Stimulated activated CD4-positive, alpha-beta T cell treated with anti-CD3 and anti-CD28 coated beads, Interleukin-15, amount 100 ng/mL, for 1 hour (primary cell): ENCODE data around the gene MRPS25.

Source experiments
- DNase-seq, 2 donors: peaks; one replicate each; pipeline ENCODE4 v3.0.0-alpha.2; 2020; ENCODE audit warnings: low read depth in 1 of 2, low spot score in 1 of 2

Gene MRPS25

DNA sequence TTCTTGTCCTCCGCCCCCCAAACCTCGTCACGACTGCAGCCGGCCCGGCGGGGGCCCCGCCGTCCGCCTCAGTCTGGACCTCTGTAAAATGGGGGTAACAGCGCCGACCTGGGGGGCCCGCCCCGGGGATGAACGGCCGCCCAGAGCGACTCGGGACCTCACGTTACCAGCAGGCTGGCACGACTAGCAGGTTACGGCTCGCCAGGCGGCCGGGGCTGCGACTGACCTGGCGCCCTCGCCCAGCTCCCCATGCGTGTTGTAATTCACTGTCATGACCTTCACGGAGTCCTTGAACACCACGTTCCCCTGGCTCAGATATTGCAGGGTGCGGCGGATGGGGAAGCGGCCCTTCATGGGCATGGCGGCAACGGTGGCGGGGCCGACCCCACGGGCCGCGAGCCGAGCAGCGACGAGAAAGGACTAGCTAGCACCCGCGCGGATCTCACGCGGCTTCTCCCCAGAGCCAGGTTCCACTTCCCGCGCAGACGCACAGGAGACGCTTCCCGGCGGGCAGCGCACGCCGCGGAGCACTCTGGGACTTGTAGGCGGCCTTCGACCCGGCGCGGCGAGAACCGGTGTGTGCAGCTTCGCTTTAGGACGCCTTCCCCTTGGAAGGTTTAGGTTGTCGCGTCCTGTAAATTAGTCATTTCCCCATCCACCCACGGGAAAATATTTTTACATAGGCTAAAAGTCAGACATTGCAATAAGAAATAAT is at the start of gene MRPS25:
Gene MRPS25 (minus strand): TSS at position 481 of the 715 bp plus-strand sequence. CDS start 121 bp downstream, at position 360.
- peak; percentile 80 for DNase-seq

GRCh38 chr3:15113884-15114283 is 48.8 kb upstream of the MRPS25 start:
- no peak for DNase-seq

DNA sequence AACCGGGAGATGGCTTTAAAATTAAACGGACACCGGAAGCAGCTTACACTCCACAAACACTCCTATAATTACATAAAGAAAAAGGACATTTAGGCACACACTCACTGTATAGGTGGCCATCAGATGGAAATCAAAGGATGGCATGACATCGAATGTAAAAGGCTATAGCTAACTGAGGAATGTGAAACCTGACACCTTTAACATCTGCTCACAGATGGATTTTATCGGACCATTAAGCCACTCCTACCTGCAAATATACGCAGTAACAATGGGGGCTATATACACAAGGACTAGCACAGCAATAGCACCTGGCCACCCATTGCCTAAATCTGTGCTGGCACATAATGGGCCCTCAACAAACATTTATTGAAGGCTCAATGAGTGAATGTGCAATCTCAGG is 48.4 kb upstream of the MRPS25 start:
- no peak for DNase-seq

GRCh38 chr3:15112011-15112410 is 46.9 kb upstream of the MRPS25 start:
- DNase-seq = no peak

DNA sequence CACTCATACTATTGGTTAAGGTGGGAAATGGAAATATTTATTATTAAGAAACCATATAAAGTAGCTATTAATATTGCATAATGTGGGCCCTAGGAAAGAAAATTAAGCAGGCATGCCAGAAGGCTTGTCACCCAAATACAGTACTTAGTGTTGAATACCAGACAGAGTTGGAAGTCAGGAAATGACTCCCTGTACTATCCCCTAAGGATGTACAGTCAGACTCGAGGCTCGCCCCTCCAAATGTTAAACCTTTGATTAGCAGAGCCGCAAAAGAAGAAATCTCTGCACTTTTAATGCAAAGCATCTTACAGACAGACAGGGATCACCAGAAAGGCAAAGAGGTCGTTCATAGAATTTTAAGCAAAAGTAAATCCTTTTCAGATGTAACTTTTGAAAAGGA is 45.1 kb upstream of the MRPS25 start:
- no peak for DNase-seq

DNA sequence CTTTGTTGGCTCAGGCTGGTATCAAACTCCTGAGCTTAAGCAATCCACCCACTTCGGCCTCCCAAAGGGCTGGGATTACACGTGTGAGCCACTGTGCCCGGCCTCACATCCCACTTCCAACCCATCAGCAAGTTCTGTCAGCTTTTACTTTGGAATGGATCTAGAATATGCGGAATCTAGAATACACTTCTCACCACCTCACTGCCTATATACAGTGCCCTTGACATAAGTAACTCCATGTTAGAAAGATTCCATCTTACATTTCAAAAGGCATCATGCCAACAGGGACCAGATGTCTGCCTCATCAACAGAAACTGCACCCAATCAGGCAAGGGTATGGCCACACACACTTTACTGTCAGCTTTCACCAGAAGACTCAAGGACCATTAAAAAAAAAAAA is 43.8 kb upstream of the MRPS25 start:
- no peak for DNase-seq

- peak; percentile 49 to 63 for DNase-seq
These were observed 43.0 kb upstream of the MRPS25 start for GRCh38 chr3:15108082-15108545.

DNA sequence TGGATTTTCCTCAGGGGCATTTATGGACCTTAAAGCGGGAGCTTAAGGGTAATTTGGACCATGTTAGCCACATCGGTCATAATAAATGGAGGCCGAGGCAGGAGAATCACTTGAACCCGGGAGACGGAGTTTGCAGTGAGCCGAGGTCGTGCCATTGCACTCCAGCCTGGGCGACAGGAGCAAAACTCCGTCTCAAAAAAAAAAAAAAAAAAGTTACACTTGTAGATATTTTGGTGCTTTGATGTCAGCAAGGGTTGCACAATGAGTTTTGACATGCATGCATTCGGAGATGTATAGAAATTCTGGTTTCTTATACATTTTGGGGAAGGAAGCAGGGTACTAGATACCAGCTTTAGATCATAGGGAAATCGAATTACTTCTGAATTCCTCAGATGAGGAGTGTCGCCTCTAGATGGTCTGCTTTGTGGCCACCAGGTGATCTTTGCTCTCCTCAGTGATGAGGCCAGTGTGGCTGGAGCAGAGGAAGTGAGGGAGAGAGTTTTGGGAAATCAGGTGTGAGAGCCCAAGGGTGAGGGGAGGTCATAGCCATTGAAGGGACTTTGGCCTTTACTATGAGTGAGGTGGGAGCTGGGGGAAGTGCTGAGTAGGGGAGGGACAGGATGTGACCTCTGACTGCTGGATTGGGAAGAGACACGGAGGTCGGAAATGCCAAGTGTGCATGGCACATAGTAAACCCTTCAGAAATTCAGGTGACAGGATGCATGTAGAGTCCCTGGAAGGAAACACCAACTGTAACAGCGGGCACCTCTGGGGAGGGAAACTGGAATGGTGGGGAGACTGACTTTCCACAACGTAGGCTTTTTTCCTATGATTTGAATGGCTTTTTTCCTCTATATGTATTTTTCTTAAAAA is 42.2 kb upstream of the MRPS25 start:
- DNase-seq = no peak

- no peak for DNase-seq
These were observed 37.7 kb upstream of the MRPS25 start for GRCh38 chr3:15102836-15103235.

DNA sequence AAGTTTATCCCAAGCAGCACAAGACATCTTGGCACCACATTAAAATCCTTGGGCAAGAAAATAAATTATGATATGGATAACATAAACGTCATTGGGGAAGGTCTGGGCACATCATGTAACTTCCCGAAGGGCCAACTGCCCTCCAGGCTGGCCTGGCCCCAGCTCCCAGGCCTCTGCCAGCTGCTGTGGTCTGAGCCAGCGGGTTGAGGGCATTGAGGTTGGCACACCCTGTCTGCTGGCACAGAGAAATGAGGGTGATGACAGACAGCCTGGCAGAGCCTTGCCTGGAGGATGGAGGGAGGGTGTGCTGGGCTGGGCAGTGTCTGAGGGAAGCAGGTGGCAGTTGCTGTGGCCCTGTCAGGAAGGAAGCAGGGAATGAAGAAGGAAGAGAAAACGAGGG is 37.1 kb upstream of the MRPS25 start:
- no peak for DNase-seq

DNA sequence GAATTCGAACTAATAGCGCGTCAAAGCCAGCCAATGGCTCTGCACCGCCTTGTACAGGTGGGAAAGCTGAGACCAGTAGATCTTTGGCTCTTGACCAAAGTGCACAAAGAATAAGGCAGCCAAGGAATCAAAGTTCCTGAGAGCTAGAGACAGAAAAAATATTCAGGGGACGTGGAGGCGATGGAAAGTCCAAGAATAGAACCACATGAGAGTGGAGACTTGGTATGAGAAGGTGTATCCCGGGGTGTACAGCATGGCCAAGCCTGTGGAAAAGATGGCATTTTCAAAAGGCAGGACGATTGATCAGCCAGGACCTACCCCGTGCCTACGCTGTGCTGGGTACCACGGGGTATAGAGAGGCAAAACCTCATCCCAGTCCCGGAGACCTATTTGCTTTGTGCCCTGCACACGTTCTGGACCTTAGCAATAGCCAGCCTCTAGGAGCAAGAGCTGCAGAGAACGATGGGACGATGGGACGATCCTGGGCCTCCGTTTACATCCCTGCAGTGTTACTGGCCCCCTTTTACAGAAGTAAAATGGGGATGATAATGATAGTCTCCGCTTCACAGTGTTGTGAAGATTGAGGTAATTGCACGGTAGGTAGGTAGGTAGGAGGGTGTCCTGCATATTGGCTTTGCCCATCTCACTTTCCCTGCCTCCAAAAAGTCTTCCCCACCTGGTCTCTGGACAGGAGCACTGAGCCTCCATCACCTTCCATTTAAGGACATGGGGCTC is 34.4 kb upstream of the MRPS25 start:
- no peak for DNase-seq

DNA sequence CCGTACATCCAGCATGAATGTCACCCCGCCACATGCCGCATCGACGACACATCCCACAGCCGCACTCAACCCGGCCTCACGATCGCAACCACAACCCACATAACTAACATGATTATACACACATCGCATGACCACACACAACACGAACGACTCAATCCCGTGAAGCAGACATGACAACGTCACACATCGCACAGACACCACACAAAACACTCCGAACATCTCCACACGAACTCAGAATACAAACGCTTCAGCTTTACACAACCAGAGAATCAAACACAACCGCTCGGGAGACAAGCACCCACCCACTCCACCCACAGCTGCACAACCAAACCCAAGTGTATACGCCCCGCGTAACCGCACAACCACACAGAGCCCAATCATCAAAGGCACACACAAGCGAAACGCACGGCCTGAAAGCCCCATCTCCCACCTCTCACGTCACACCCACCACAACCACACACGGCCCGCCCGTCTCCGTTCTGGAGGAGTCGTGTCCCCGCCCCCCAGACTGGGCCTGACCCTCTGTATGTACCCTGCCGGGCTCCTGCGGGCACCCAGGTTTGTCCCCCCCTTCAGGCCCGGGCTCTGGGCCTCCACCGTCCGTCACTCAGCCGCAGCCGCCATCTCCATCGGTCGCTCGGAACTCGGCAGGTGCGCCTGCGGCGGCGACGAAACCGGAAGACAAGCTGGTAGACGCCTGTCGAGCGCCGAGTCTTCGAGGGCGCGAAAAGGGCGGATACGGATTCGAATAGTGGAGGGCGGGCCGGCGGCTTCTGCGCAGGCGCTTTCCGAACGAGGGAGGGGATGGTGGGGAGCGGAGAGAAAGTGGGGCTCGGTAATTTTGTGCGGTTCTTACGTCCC is 33.6 kb upstream of the MRPS25 start, which contains the start of gene RBSN:
Gene RBSN (minus strand): TSS at position 646 of the 861 bp plus-strand sequence. CDS start 3,028 bp downstream, outside the sequence.
- peak; percentile 87 to 90 for DNase-seq

- no peak for DNase-seq
These were observed 32.8 kb upstream of the MRPS25 start for GRCh38 chr3:15097891-15098290.

DNA sequence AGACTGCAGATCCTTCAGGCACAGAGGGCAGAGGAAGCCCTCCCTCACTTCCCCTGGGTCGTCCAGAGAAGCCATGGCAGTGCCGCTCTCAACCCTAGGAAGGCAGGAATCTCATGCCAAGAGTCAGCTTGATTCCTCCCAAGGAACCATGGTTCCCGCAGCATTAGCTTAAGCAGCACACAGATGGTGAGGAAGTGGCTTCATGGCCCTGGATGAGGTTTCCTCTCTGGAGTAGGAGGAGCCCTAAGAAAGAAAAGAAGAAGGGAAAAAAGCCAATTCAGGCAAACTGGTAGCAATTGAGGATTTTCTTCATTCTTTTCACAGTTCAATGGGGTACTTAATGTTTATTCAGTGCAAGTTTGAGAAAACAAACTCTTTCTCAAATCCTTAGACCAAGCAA is 30.9 kb upstream of the MRPS25 start:
- no peak for DNase-seq

- no peak for DNase-seq
These were observed 29.2 kb upstream of the MRPS25 start for GRCh38 chr3:15094187-15094875.

DNA sequence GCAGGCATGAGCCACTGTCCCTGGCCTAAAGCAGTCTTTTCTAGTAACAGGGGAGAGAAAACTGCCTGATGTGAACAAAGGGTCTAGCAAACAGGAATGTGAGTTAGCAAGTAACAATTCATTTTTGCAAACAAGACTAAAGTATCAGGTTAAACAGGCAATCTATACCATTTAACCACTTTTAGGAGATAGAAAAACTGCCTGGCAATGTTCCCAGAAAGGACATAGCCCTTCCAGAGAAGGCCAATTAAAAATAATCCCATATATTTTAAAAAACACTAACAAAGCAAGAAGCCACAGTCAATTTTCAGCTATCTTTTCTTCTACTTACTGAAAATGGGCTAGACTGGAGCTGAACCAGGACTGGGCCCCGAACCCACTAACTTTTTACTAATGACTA is 27.6 kb upstream of the MRPS25 start:
- no peak for DNase-seq

- DNase-seq = no peak
These were observed 26.5 kb upstream of the MRPS25 start for GRCh38 chr3:15091575-15091974.

DNA sequence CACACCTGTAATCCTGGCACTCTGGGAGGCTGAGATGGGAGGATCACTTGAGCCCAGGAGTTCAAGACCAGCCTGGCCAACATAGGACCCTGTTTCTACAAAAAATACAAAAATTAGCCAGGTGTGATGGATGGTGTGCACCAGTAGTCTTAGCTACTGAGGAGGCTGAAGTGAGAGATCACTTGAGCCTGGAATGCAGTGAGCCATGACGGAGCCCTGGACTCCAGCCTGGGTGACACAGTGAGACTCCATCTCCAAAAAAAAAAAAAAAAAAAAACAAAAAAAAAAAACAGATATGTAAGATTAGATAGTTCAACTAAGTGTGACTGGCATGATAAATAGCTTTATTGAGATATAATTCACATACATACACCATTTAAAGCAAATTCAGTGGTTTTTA is 24.1 kb upstream of the MRPS25 start:
- DNase-seq = no peak

- DNase-seq = no peak
These were observed 21.6 kb upstream of the MRPS25 start for GRCh38 chr3:15086699-15087098.

DNA sequence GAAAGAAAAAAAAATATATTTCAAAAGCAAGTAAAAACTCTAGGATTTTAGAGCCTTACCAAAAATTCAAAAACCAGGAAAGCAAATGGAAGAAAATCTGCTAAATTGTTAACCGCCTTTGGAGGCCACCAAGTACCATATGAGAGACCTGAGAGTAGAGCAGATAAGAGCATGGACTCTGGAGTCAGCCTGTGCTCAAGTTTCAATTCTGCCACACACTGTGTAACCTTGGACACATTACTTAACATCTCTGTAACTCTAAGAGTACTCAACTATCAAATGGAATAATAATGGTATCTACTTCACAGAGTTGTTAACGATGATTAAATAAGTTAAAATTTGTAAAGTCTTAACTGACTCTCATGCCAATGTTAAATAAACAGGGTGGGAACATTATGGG is 21.1 kb upstream of the MRPS25 start:
- DNase-seq = no peak
